Mucosa of stomach (tissue), 1 donor: ENCODE data around the gene MTHFD1.
"Not testable (repeated sequence)": the region's sequence is repeated elsewhere in the genome, so short reads cannot be mapped to it uniquely, and the experiment has no call there.

Experiments
- H3K27me3 ChIP-seq: one replicate; pipeline ENCODE4 v1.7.0; 2013; ENCODE audit warnings: mild to moderate bottlenecking, low read length; ENCODE audit not compliant: control insufficient read depth, insufficient read depth
- H3K36me3 ChIP-seq: one replicate; pipeline ENCODE4 v1.7.0; 2013; ENCODE audit warnings: low read length; ENCODE audit not compliant: control insufficient read depth, insufficient read depth
- H3K4me1 ChIP-seq: one replicate; pipeline ENCODE4 v1.7.0; 2013; ENCODE audit warnings: mild to moderate bottlenecking, low read length; ENCODE audit not compliant: control insufficient read depth, insufficient read depth
- H3K4me3 ChIP-seq: one replicate; pipeline ENCODE4 v1.7.0; 2013; ENCODE audit warnings: low read length
- H3K9ac ChIP-seq: one replicate; pipeline ENCODE4 v1.7.0; 2013; ENCODE audit warnings: mild to moderate bottlenecking, low read length, moderate library complexity
- H3K9me3 ChIP-seq: one replicate; pipeline ENCODE4 v1.7.0; 2013; ENCODE audit warnings: mild to moderate bottlenecking, low read length, moderate library complexity; ENCODE audit not compliant: control insufficient read depth
- donor health status: Pancreatic carcinoma.

Gene MTHFD1

DNA sequence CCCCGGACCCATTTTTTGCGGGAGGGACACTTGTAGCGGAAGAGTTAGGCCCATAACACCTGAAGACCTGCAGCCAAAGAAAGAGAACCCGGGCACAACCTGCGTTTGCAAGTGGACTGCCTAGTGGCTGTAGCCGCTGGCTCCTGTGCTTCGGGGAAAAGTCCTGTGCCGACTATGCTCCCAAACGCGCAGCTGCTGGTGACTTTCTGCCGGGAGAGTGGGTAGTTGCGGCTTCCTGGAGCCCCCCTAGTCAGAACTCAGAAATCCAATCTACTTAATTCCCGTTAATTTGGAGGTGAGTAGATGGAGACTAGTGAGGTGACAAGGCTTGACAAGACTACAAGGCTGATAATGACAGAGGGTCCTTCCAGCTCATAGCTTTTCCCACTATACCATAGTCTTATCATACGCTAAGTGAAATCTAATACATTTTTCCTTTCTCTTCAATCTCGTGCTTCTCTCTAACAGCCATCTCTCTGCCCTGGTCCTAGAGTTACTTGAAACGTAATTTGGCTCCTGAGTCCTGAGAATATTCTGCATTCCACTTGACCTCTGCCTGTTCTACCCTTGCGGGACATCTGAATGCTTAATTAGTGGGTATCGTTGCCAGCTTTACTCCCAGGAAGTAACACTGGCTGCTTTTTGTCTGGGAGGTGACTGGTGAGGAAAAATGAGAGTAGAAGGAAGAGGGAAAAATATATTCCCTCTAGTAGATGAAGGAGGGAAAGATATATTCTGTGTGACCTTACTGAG lies 556 bp downstream of the MTHFD1 start:
- H3K36me3 ChIP-seq = no peaks in the 10 kb centered on the region
- H3K27me3 ChIP-seq = no peaks in the 10 kb centered on the region
- H3K4me3 ChIP-seq = peak overlapping the region; percentile 98
- peak overlapping the region; percentile 67 for H3K9ac ChIP-seq
- no peaks in the 10 kb centered on the region for H3K9me3 ChIP-seq
- H3K4me1 ChIP-seq = no peaks in the 10 kb centered on the region

DNA sequence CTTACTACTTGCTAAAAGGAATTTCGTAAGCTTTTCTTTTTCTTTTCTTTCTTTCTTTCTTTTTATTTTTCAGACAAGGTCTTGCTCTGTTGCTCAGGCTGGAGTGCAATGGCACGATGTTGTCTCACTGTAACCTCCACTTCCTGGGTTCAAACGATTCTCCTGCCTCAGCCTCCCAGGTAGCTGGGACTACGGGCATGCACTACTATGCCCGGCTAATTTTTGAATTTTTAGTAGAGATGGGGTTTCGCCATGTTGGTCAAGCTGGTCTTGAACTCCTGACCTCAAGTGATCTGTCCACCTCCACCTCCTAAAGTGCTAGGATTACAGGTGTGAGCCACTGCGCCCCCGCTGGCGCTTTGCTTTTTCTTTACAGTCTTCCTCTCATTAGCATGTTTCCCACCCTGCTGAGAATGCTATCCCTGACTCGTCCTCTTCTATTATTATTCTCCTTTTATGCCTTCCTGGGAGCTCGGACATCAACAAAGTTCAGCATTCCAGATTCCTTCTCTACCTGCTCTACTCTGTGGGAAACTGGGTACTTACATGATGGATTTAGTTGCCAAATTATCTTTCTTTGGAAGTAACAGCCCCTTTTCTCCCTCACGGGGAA lies 3.1 kb downstream of the MTHFD1 start:
- no peaks in the 10 kb centered on the region for H3K9me3 ChIP-seq
- no peaks in the 10 kb centered on the region for H3K4me1 ChIP-seq
- no peaks in the 10 kb centered on the region for H3K36me3 ChIP-seq
- H3K9ac ChIP-seq = no peak overlapping the region
- H3K27me3 ChIP-seq = no peaks in the 10 kb centered on the region
- H3K4me3 ChIP-seq = no peak overlapping the region

DNA sequence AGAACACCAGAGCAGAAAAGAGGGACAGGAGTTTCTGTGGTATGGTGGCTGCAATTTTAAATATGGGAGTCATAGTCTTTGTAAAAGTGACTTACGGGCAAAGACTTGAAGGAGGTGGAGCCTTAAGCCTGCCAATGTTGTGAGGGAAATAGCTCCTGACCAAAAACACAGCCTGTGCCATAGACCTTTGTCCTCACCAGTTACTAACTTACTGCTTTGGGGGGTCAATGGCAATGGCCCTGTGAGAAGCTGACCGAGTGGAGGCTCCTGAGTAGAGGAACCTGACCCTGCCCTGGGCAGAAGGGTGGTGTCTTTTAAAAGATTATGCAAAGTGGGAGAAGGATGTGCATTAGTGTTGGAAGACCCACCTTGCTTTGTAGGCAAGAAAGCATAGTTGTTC lies 3.8 kb downstream of the MTHFD1 start:
- Histone ChIP-seq H3K4me1 (no peaks in the 10 kb centered on the region), H3K9ac (no peak overlapping the region), H3K9me3 (no peaks in the 10 kb centered on the region), H3K4me3 (no peak overlapping the region), H3K36me3 (no peaks in the 10 kb centered on the region), H3K27me3 (no peaks in the 10 kb centered on the region)

DNA sequence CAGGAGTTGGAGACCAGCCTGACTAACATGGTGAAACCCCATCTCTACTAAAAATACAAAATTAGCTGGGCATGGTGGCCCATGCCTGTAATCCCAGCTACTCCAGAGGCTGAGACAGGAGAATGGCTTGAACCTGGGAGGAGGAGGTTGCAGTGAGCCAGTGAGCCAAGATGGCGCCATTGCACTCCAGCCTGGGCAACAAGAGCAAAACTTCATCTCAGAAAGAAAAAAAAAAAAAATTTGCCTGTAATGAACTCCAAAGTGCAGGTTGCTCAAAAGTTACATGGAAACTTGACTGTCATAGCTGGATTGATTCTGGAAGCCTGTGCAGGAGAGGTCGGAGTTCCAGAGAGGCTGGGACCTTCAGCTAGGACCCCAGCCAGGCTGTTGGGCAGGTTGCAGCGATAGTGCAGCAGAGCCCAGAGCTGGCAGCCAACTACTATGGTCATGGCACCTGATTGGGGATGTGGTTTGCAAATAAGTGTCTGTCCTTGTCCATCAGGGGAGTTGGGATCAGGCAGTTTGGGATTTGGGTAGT lies 5.1 kb downstream of the MTHFD1 start:
- H3K36me3 ChIP-seq, H3K4me3 ChIP-seq, H3K4me1 ChIP-seq, H3K27me3 ChIP-seq, H3K9me3 ChIP-seq, H3K9ac ChIP-seq: not testable (repeated sequence)

DNA sequence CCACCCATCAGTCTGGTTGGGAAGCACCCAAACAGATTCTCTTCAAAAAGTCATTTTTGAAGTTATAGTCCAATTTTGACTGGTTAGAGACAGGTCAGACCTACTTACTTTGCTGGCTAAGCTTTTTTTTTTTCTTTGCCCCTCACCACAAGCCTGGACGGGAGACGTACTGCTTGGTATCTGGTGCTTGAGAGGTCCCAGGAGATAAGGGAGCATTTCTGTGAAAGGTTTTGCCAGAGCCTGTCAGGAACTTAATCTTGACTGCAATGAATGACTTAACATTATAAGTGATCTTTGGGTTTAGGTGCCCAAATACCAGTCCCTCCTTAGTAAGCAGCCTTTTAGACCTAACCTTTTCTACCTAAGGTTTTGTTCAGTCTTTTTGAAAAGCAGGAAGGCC lies 6.3 kb downstream of the MTHFD1 start:
- H3K36me3 ChIP-seq = no peaks in the 10 kb centered on the region
- H3K4me3 ChIP-seq = no peak overlapping the region
- H3K9ac ChIP-seq = no peak overlapping the region
- no peaks in the 10 kb centered on the region for H3K4me1 ChIP-seq
- no peaks in the 10 kb centered on the region for H3K9me3 ChIP-seq
- no peaks in the 10 kb centered on the region for H3K27me3 ChIP-seq

DNA sequence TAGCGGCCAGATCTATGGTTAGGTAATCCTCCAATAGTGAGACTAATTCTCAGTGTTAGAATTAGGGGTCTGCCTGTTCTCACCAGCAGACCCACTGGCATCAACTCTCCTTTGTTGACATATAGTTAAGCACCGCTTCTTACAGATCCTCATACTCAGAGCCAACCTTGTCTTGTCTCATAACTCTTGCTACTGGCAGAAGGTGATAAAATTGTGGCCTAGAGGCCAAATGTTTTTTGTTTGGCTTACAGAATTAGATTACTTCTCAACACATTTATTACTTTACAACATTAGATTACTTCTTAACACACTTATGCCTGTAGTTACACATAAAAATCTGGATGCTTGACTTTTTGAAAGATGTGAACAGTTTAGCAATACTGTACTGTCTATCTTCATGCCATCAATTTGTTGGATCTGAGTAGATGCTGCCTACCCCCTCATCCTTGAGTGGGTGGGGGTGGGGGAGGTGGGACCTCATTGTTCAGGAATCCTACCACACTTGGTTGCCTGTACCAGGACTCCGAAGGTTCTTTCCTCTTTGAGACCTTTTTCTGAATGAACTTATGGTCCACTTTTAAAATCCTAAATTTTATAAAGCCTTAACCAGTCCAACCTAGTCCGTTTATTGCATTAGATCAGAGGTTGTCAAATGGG lies 7.0 kb downstream of the MTHFD1 start:
- Histone ChIP-seq H3K27me3 (no peaks in the 10 kb centered on the region), H3K9ac (no peak overlapping the region), H3K4me3 (no peak overlapping the region), H3K4me1 (no peaks in the 10 kb centered on the region), H3K9me3 (no peaks in the 10 kb centered on the region), H3K36me3 (no peaks in the 10 kb centered on the region)

DNA sequence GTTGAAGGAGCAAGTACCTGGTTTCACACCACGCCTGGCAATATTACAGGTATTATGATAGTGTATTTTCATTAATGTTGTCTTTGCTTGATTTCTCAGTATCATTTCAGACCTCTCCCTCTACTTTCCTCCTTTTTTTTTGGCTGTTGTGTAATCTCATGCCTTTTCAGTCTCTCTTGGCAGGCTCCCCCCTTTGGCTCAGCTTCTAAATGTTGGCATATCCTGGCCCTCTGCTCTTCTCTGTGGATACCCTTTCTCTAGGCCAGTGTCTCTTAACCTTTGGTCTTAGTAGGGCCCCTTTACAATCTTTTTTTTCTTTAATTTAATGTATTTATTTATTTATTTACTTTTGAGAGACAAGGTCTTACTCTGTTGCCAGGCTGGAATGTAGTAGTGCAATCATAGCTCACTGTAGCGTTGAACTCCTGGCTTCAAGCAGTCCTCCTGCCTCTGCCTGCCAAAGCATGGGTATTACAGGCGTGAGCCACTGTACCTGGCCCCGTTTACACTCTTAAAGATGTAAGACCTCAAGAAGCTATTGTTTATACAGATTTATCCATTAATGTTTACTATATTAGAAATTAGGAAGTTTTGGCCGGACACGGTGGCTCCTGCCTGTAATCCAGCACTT lies 12.8 kb downstream of the MTHFD1 start:
- no peaks in the 10 kb centered on the region for H3K27me3 ChIP-seq
- no peaks in the 10 kb centered on the region for H3K9me3 ChIP-seq
- H3K4me3 ChIP-seq = no peak overlapping the region
- H3K36me3 ChIP-seq = no peaks in the 10 kb centered on the region
- H3K9ac ChIP-seq = no peak overlapping the region
- no peaks in the 10 kb centered on the region for H3K4me1 ChIP-seq

DNA sequence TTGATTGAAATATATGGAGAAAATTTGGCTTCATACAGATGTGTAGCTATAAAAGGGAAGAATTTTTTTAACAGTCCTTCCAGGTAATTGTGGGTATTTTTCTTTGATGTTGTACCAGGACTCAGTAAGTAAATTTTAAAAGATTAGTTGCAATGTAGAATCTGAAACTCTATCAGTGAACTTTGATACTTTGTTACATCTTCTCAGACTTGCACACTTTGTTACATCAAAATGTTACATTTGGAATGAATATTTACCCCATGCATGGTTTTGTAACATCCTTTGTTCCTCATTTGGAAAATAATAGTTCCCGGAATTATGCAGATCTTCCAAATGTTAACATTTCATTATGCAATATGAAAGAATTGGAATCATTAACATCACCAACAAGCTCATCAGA lies 13.8 kb downstream of the MTHFD1 start:
- Histone ChIP-seq H3K4me1 (no peaks in the 10 kb centered on the region), H3K36me3 (no peaks in the 10 kb centered on the region), H3K4me3 (no peak overlapping the region), H3K9me3 (no peaks in the 10 kb centered on the region), H3K9ac (no peak overlapping the region), H3K27me3 (no peaks in the 10 kb centered on the region)

DNA sequence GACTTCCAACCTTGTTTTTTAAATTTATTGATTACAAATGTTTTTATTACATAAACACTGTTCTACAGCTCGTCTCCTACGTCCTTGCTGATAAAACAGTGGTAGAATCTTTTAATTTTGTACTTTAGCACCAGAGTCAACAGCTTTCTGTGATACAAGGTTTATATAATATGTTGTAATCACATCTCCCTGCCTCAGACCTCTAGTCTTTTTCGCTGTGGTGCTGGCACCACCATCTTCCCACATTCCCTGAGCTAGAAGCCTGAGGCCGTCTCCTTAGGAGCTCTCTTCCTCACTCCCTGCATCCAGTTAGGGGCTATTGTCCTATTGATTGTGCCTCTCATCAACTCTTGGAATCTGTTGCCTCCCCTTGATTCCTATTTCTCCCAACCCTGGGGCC lies 17.1 kb downstream of the MTHFD1 start:
- no peaks in the 10 kb centered on the region for H3K4me1 ChIP-seq
- H3K4me3 ChIP-seq = no peak overlapping the region
- H3K36me3 ChIP-seq = no peaks in the 10 kb centered on the region

DNA sequence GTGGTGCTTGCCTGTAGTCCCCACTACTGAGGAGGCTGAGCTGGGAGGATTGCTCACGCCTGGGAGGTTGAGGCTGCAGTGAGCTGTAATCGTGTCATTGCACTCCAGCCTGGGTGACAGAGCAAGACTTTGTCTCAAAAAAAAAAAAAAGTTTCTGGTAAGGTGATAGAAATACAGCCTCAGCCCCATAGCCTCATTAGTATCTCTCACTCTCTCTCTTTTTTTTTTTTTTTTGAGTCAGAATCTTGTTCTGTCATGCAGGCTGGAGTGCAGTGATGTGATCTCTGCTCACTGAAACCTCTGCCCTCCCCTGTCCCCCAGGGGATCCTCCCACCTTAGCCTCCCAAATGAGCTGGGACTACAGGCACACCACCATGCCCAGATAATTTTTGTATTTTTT lies 19.2 kb downstream of the MTHFD1 start:
- Histone ChIP-seq H3K9ac (no peak overlapping the region), H3K4me3 (no peak overlapping the region), H3K4me1 (no peaks in the 10 kb centered on the region), H3K36me3 (no peaks in the 10 kb centered on the region), H3K9me3 (no peaks in the 10 kb centered on the region), H3K27me3 (no peaks in the 10 kb centered on the region)

More for the DNA sequence above, 17.1 kb downstream of the MTHFD1 start:
- H3K9me3 ChIP-seq = no peaks in the 10 kb centered on the region
- H3K27me3 ChIP-seq = no peaks in the 10 kb centered on the region
- no peak overlapping the region for H3K9ac ChIP-seq

DNA sequence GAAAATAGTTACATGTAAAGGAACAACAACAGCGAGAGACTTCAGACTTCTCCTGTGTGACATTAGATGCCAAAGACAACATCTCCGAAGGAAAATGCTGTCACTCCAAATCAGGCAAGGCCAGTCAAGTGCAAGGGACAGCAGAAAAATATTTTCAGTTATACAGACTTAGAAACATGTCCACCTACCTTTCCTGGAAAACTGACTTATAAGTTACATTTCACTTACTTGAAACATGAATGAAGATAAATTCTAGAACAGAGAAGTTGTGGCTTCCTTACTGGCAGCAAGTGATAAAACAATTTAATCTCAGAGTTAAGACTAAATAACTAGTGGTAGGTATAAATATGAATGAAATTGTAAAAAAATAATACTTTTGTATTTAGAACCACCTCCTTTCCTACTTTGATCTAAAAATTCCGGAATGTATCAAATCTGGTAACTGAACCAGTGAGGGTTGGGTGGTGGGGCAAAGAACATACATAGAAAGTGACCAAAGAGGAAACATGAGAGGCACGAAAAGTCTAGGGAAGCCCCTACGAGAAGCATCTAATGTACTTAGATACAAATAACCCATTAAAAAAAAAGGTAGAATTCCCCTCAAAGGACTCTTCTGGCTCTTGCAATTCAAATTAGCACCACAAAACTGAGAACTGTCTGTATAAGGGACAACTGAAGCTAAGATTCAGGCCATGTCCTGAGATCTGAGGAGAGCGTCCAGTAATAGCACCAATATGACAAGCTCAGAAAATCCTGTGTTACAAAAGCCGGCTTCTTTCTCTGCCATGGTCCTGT lies 21.2 kb downstream of the MTHFD1 start:
- no peak overlapping the region for H3K4me3 ChIP-seq
- H3K4me1 ChIP-seq = no peaks in the 10 kb centered on the region
- no peak overlapping the region for H3K9ac ChIP-seq
- H3K27me3 ChIP-seq = no peaks in the 10 kb centered on the region
- H3K36me3 ChIP-seq = no peaks in the 10 kb centered on the region
- H3K9me3 ChIP-seq = no peaks in the 10 kb centered on the region
